Mammary epithelial cell (primary cell): ENCODE data around the gene ID2.

Experiments
- EZH2 ChIP-seq: IDR thresholded peaks from 2 replicates; pipeline ENCODE4 v1.6.1; 2012; ENCODE audit warnings: low read length, inconsistent platforms, borderline replicate concordance
- TF ChIP-seq, protein P1 (sequence below), 2 donors: IDR thresholded peaks in 1 of 2; conservative IDR thresholded peaks in 1 of 2; 2 replicates each; pipeline ENCODE4 v1.5.1; 2011 to 2012; ENCODE audit warnings: inconsistent platforms in 2 of 2, low read length in 2 of 2, mild to moderate bottlenecking in 2 of 2, control low read depth in 1 of 2, low read depth in 1 of 2; ENCODE audit not compliant: insufficient read depth in 1 of 2; ENCODE audit errors: extremely low read depth in 1 of 2

DNA sequence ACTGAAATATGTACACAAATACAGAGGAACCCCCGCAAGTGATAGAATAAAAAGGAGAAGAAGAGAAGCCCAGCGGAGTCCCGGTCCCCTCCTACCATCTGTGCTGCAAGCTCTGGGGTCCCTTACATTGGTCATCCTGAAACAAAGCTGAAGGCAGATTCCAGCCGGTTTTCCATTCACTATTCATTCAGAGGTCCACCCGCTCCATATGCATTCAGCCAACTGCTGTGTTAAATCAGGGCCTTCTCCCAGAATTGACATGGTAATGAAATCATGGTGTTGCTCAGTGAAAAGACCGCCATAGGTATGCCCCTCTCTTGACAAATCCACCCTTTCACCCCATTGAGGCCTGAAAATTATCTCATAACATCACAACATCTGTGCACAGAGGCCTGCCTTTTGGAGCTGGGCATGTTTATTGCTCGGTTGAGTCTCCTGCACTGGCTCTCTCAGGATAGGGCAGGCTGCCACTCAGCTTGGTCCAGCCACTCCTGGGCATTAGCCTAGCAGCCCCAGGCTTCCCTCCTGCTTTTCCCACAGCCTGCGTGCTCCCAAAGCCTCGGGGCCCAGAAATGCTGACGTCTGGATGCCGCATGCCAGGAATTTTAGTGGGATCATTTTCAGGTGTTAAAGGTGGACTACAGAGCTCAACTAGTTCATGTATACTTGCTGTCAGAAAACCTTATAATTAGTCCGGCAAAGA is 39.3 kb upstream of the ID2 start:
- TF ChIP-seq, protein P1, sequence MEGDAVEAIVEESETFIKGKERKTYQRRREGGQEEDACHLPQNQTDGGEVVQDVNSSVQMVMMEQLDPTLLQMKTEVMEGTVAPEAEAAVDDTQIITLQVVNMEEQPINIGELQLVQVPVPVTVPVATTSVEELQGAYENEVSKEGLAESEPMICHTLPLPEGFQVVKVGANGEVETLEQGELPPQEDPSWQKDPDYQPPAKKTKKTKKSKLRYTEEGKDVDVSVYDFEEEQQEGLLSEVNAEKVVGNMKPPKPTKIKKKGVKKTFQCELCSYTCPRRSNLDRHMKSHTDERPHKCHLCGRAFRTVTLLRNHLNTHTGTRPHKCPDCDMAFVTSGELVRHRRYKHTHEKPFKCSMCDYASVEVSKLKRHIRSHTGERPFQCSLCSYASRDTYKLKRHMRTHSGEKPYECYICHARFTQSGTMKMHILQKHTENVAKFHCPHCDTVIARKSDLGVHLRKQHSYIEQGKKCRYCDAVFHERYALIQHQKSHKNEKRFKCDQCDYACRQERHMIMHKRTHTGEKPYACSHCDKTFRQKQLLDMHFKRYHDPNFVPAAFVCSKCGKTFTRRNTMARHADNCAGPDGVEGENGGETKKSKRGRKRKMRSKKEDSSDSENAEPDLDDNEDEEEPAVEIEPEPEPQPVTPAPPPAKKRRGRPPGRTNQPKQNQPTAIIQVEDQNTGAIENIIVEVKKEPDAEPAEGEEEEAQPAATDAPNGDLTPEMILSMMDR (conservative IDR thresholded peaks at IDR 0.05 in 1 of 2, IDR thresholded peaks at IDR 0.05 in 1 of 2; ENCODE audit: extremely low read depth in 1 of 2, insufficient read depth in 1 of 2, low read depth in 1 of 2, low read length in 2 of 2), result no peak
- TF ChIP-seq EZH2, result no peak
